HL-60 (cell line): ENCODE measurements around the gene TRA2B.

Experiments used
- DNase-seq, 2 experiments: peaks; one replicate each; pipeline ENCODE4 v3.0.0-alpha.2; 2010 to 2020; ENCODE audit warnings: low read depth in 1 of 2, low spot score in 1 of 2
- H3K27ac ChIP-seq: fragments of 250-450 bp; sonication (Bioruptor Pico); replicated peaks from 2 replicates; pipeline ENCODE4 v1.5.1; 2020; ENCODE audit warnings: mild to moderate bottlenecking, moderate library complexity
- H3K27me3 ChIP-seq: fragments of 250-450 bp; sonication (Bioruptor Pico); 2 replicates; pipeline ENCODE4 v1.5.1; 2021; ENCODE audit warnings: mild to moderate bottlenecking, moderate library complexity; ENCODE audit not compliant: insufficient read depth, poor library complexity, severe bottlenecking
- H3K4me3 ChIP-seq: replicated peaks from 2 replicates; pipeline ENCODE4 v1.5.1; 2011; ENCODE audit warnings: mild to moderate bottlenecking, control low read depth, low read length; ENCODE audit not compliant: insufficient read depth
- GABPA ChIP-seq: IDR thresholded peaks from 2 replicates; pipeline ENCODE4 v1.6.1; 2012; ENCODE audit warnings: low read depth
- POLR2AphosphoS5 ChIP-seq: IDR thresholded peaks from 2 replicates; pipeline ENCODE4 v1.6.1; 2012; ENCODE audit warnings: low read depth
- SPI1 ChIP-seq: IDR thresholded peaks from 2 replicates; pipeline ENCODE4 v1.6.1; 2012; ENCODE audit warnings: low read depth, mild to moderate bottlenecking, borderline replicate concordance
- TF ChIP-seq, protein P1 (sequence below): IDR thresholded peaks from one replicate; pipeline ENCODE4 v1.5.1; 2011; ENCODE audit warnings: low read length, control low read depth, inconsistent platforms; ENCODE audit not compliant: insufficient read depth
- TF ChIP-seq, protein P2 (sequence below): IDR thresholded peaks from 2 replicates; pipeline ENCODE4 v1.6.1; 2012; ENCODE audit warnings: low read depth; ENCODE audit not compliant: insufficient replicate concordance

The TRA2B gene

DNA sequence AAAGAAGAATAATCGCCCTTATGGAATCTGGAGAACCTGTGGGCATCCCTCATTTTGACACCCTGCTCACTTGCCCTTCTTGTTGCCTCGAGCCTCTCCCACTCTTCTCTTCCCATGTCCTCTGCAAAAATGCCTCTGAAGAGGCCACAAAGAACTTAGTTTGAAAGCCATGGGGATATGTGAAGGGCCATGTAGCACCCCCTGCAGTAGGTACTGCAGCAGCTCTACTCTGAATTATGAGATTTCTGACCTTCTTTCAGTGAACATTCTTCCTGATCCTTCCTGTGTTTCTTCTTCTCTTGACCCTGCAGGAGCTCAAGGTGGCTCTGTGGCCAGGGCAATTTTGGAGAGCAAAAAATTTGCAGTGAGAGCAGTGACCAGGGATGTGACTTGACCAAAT is 30.4 kb upstream of the TRA2B start:
- no peaks in the 10 kb centered on the region for H3K27me3 ChIP-seq
- no peak overlapping the region for H3K27ac ChIP-seq
- H3K4me3 ChIP-seq: no peak overlapping the region
- TF ChIP-seq, protein P1, sequence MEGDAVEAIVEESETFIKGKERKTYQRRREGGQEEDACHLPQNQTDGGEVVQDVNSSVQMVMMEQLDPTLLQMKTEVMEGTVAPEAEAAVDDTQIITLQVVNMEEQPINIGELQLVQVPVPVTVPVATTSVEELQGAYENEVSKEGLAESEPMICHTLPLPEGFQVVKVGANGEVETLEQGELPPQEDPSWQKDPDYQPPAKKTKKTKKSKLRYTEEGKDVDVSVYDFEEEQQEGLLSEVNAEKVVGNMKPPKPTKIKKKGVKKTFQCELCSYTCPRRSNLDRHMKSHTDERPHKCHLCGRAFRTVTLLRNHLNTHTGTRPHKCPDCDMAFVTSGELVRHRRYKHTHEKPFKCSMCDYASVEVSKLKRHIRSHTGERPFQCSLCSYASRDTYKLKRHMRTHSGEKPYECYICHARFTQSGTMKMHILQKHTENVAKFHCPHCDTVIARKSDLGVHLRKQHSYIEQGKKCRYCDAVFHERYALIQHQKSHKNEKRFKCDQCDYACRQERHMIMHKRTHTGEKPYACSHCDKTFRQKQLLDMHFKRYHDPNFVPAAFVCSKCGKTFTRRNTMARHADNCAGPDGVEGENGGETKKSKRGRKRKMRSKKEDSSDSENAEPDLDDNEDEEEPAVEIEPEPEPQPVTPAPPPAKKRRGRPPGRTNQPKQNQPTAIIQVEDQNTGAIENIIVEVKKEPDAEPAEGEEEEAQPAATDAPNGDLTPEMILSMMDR: no peak
- TF ChIP-seq, protein P2, sequence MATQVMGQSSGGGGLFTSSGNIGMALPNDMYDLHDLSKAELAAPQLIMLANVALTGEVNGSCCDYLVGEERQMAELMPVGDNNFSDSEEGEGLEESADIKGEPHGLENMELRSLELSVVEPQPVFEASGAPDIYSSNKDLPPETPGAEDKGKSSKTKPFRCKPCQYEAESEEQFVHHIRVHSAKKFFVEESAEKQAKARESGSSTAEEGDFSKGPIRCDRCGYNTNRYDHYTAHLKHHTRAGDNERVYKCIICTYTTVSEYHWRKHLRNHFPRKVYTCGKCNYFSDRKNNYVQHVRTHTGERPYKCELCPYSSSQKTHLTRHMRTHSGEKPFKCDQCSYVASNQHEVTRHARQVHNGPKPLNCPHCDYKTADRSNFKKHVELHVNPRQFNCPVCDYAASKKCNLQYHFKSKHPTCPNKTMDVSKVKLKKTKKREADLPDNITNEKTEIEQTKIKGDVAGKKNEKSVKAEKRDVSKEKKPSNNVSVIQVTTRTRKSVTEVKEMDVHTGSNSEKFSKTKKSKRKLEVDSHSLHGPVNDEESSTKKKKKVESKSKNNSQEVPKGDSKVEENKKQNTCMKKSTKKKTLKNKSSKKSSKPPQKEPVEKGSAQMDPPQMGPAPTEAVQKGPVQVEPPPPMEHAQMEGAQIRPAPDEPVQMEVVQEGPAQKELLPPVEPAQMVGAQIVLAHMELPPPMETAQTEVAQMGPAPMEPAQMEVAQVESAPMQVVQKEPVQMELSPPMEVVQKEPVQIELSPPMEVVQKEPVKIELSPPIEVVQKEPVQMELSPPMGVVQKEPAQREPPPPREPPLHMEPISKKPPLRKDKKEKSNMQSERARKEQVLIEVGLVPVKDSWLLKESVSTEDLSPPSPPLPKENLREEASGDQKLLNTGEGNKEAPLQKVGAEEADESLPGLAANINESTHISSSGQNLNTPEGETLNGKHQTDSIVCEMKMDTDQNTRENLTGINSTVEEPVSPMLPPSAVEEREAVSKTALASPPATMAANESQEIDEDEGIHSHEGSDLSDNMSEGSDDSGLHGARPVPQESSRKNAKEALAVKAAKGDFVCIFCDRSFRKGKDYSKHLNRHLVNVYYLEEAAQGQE: no peak
- TF ChIP-seq GABPA: no peak
- TF ChIP-seq SPI1: no peak
- no peak for TF ChIP-seq POLR2AphosphoS5
- no peak for DNase-seq

DNA sequence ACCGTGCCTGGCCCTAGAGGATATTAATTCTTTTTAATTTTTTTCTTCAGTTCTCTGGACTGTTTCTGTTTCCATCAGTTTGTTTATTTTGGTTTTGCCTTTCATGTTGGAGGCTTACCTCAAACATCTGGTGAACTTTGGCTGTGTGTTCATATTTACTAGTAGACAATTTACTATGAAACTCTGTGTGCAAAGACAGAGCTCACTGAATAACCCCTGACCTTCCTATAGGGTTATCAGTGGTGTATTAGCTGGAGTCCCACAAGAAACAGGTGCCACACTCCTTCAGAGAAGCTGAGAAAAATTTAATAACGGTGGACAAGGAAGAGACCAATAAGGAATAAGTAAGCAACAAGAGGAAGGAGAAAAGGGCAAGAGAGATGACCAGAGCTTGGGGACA is 28.8 kb upstream of the TRA2B start:
- Histone ChIP-seq H3K27me3 (no peaks in the 10 kb centered on the region), H3K27ac (no peak overlapping the region), H3K4me3 (no peak overlapping the region)
- TF ChIP-seq POLR2AphosphoS5 (no peak), SPI1 (no peak)
- no peak for DNase-seq

GRCh38 chr3:185965496-185965895 is 27.7 kb upstream of the TRA2B start:
- Histone ChIP-seq H3K4me3 (no peak overlapping the region), H3K27me3 (no peaks in the 10 kb centered on the region), H3K27ac (no peak overlapping the region)
- DNase-seq: no peak
- TF ChIP-seq, protein P1: no peak
- no peak for TF ChIP-seq POLR2AphosphoS5

DNA sequence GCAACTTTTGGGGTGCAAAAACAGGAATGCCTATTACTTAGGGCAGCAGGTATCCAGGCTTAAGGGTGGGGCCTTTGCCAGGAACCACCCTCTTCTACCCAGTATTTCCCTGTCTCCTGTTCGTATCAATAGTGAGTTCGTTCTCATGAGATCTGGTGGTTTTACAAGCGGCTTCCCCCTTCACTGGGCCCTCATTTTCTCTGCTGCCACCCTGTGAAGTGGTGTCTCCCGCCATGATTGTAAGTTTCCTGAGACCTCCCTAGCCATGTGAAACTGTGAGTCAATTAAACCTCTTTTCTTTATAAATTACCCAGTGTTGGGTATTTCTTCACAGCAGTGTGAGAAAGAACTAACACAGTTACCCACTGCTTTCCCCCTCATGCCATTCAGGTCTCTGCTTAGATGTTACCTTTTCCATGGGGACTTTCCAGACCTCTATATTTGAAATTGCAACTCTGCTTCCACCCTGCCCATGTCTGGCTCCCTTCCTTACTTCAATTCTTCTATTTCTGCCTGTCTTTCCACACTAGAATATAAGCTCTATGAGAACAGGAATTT is 23.9 kb upstream of the TRA2B start:
- no peak overlapping the region for H3K4me3 ChIP-seq
- DNase-seq: no peak
- H3K27ac ChIP-seq: no peak overlapping the region
- no peaks in the 10 kb centered on the region for H3K27me3 ChIP-seq
- TF ChIP-seq, protein P1: no peak
- TF ChIP-seq, protein P2: no peak
- TF ChIP-seq GABPA (no peak), POLR2AphosphoS5 (no peak), SPI1 (no peak)
